ENCODE results near the gene PGAP1.

- TF ChIP-seq YY1 (IDR thresholded peaks at IDR 0.05; ENCODE audit: insufficient read depth, insufficient read length) (no peak), ZNF274 (IDR thresholded peaks at IDR 0.05; ENCODE audit: low read depth, low read length) (no peak), SUZ12 (IDR thresholded peaks at IDR 0.05; ENCODE audit: extremely low read depth, insufficient read depth, insufficient read length) (no peak)
Measured at GRCh38 chr2:196849895-196850294, 76.6 kb downstream of the PGAP1 start.
